ENCODE results near the gene GNG14. TPM values are rescaled to one million over a fixed set of nuclear protein-coding genes. Genes with fewer than 3 reads are reported as not detected.
"Not testable (repeated sequence)": the region's sequence is repeated elsewhere in the genome, so short reads cannot be mapped to it uniquely, and the experiment has no call there.

GNG14 gene
- total RNA-seq, 1 donor from 2014 or later: not detected

DNA sequence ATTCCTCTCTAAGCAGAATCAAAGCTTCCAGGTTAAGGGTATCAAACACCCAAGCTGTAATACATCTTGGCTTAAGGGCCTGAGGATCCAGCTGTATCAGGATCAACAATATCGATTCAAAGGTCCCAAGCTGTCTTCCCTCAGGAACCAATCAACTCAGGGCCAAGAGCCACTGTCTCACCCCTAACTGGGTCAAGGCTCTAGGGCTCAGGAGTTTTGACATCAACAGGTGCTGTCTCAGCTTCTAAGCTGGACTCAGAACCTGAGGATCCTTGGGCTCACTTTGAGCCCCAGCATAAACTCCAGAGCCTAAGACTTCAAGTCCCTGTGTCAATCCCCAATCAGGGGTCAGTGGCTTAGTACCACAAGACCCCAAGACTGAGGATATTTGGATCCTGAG is 7.7 kb downstream of the GNG14 start:
- no peak for DNase-seq (ENCODE audit: low read depth)
- peak overlapping the region; percentile 95 for H3K4me3 ChIP-seq (ENCODE audit: low read depth, low read length)
- TF ChIP-seq, protein P1, sequence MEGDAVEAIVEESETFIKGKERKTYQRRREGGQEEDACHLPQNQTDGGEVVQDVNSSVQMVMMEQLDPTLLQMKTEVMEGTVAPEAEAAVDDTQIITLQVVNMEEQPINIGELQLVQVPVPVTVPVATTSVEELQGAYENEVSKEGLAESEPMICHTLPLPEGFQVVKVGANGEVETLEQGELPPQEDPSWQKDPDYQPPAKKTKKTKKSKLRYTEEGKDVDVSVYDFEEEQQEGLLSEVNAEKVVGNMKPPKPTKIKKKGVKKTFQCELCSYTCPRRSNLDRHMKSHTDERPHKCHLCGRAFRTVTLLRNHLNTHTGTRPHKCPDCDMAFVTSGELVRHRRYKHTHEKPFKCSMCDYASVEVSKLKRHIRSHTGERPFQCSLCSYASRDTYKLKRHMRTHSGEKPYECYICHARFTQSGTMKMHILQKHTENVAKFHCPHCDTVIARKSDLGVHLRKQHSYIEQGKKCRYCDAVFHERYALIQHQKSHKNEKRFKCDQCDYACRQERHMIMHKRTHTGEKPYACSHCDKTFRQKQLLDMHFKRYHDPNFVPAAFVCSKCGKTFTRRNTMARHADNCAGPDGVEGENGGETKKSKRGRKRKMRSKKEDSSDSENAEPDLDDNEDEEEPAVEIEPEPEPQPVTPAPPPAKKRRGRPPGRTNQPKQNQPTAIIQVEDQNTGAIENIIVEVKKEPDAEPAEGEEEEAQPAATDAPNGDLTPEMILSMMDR (IDR thresholded peaks at IDR 0.05; ENCODE audit: insufficient read depth, low read length, poor library complexity, severe bottlenecking): no peak
- no peaks in the 10 kb centered on the region for H3K27me3 ChIP-seq (ENCODE audit: control insufficient read depth, insufficient read depth, low read length)
- H3K36me3 ChIP-seq (ENCODE audit: control insufficient read depth, insufficient read depth, low read length): no peaks in the 10 kb centered on the region

DNA sequence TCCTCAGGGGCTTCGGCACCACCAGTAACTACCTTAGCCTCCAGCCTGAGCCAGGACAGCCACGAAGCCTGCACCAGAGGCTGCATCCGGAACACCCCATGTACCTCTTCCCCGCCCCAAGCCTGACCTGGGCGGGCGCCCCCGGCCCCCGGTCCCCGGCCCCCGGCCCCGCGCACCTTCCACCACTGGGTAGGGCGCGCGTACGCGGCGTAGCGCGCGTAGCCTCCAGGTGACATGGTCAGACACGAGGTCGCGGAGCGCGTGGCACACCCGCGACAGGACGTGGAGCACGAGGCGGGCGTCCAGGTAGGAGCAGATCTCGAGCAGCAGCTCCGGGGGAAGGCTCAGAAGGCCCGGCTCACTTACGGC is 8.2 kb downstream of the GNG14 start:
- no peaks in the 10 kb centered on the region for H3K27me3 ChIP-seq (ENCODE audit: control insufficient read depth, insufficient read depth, low read length)
- no peaks in the 10 kb centered on the region for H3K36me3 ChIP-seq (ENCODE audit: control insufficient read depth, insufficient read depth, low read length)
- H3K4me3 ChIP-seq (ENCODE audit: low read depth, low read length): peak overlapping the region; percentile 95
- no peak for DNase-seq (ENCODE audit: low read depth)
- TF ChIP-seq, protein P1 (IDR thresholded peaks at IDR 0.05; ENCODE audit: insufficient read depth, low read length, poor library complexity, severe bottlenecking): no peak

DNA sequence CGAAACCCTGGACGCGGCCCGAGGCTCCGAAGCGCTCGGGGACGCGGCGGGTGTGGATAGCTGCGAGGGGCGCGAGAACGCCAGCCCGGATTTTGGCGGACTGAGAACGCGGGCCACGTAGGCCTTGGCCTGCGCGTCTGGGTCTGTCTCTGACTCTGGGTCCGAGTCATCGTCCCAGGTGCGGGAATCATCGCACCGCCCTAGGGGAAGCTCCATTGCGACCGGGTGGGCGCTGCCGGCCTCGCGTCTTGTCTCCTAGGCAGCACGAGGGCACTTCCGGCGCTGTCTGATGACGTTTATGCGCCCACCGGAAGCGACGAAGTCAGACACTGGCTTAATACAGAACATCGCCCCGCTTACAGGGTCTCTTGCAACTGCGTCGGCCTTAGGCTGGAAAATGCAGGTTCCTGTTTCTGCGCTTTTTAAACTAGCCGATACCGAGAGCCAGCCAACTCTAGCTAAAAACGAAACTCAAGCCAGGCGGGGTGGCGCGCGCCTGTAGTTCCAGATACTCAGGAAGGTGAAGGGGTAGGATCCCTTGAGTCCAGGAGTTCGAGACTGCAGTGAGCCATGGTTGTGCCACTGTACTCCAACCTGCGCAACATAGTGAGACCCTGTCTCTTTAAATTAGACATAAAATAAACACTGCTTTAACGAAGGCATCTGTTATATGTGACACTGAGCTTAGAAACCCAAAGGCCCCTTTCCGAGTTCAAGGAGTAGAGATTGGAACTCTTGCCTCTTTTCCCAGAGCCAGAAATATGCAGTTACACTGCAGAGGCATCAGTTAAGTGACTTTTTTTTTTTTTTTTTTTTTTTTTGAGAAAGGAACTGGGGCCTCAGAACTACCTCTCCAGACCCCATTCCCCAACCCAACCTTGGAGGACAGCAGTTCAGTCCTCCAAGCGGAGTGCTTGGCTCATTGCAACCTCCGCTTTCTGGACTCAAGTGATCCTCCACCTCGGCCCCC is 8.9 kb downstream of the GNG14 start, which contains the start of gene FBXW9:
FBXW9 (minus strand) TSS at position 266 of the 970 bp plus-strand sequence; CDS start at position 216, 50 bp downstream.
- DNase-seq (ENCODE audit: low read depth): peak; percentile 76
- peak within 1 kb of the TSS; percentile 95 for H3K4me3 ChIP-seq (ENCODE audit: low read depth, low read length)
- no peaks in the 10 kb centered on the region for H3K27me3 ChIP-seq (ENCODE audit: control insufficient read depth, insufficient read depth, low read length)
- TF ChIP-seq, protein P1 (IDR thresholded peaks at IDR 0.05; ENCODE audit: insufficient read depth, low read length, poor library complexity, severe bottlenecking): no peak
- no peaks in the 10 kb centered on the region for H3K36me3 ChIP-seq (ENCODE audit: control insufficient read depth, insufficient read depth, low read length)

DNA sequence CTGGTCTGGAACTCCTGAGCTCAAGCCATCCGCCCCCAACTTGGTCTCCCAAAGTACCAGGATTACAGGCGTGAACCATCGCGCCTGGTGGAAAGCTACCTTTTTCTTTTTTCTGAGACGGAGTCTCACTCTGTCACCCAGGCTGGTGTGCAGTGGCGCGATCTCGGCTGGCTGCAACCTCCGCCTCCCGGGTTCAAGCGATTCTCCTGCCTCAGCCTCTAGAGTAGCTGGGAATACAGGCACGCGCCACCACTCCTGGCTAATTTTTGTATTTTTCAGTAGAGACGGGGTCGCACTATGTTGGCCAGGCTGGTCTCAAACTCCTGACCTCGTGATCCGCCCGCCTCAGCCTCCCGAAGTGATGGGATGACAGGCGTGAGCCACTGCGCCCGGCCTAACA is 9.6 kb downstream of the GNG14 start:
- not testable (repeated sequence) for H3K4me3 ChIP-seq (ENCODE audit: low read depth, low read length); H3K27me3 ChIP-seq (ENCODE audit: control insufficient read depth, insufficient read depth, low read length); DNase-seq (ENCODE audit: low read depth); H3K36me3 ChIP-seq (ENCODE audit: control insufficient read depth, insufficient read depth, low read length)

DNA sequence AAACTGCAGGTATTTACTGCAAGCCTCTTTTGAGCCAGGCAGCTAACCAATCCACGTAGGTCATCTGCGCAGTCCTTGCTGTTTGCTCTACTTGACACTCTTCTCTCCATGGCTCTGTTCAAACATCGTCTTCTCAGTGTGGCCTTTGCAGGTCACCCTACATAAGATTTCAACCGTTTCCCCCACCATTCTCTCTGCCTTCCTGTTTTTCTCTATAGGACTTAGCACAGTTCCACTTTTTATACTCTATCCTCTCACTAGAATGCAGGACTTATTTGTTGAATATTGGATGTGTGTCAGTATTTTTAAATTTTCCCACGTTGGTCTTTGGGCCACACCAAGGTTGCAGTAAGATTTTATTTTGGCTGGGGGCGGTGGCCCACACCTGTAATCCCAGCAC is 10.3 kb downstream of the GNG14 start:
- TF ChIP-seq, protein P1 (IDR thresholded peaks at IDR 0.05; ENCODE audit: insufficient read depth, low read length, poor library complexity, severe bottlenecking): no peak
- DNase-seq (ENCODE audit: low read depth): no peak
- H3K27me3 ChIP-seq (ENCODE audit: control insufficient read depth, insufficient read depth, low read length): no peaks in the 10 kb centered on the region
- no peak overlapping the region for H3K4me3 ChIP-seq (ENCODE audit: low read depth, low read length)
- peaks cover 4% of the 10 kb centered on the region for H3K36me3 ChIP-seq (ENCODE audit: control insufficient read depth, insufficient read depth, low read length)

DNA sequence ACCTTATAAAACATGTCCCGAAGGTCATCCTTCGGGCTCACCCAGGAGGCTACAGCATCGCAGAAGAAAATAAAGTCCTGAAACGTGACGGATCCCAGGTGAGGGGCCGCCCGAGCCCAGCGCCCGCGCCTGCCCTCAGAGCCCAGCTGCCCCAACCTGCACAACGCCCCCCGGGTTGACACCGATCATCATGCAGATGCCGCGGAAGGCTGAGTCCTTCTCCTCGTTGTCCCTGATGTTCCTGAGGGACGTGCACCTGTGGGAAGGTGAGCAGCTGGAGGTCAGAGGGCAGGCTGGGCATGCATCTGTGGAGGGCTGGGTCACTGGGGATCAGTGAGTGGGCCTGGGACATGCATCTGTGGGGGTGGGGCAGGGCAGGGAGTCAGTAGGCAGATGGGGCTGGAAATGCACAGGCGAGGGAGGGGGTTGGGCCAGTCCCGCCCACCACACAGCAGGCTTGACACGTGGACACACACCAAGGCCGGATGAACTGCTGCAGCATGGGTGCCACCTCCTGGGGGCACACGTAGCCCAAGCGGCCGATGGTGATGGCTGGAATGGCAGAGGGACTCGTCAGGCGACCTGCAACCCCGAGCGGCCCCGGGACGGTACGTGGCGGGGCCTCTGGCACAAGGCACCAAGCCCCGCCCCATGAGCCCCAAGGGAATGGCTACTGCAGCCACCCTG is 13.9 kb downstream of the GNG14 start:
- Histone ChIP-seq H3K36me3 (ENCODE audit: control insufficient read depth, insufficient read depth, low read length) (peaks cover 10% of the 10 kb centered on the region), H3K4me3 (ENCODE audit: low read depth, low read length) (no peak overlapping the region), H3K27me3 (ENCODE audit: control insufficient read depth, insufficient read depth, low read length) (no peaks in the 10 kb centered on the region)
- DNase-seq (ENCODE audit: low read depth): no peak
- TF ChIP-seq, protein P1 (IDR thresholded peaks at IDR 0.05; ENCODE audit: insufficient read depth, low read length, poor library complexity, severe bottlenecking): no peak

All from kidney epithelial cell (primary cell).